GM23338 (cell line): ENCODE data around the gene MAP3K4. TPM values are rescaled to one million over a fixed set of nuclear protein-coding genes. Genes with fewer than 3 reads are reported as not detected.

Source experiments
- ATAC-seq: fragments of 200-7000 bp; cut with Tn5 transposase; 3 replicates; pipeline ENCODE4 v1.9.1; 2020
- DNase-seq: peaks from one replicate; pipeline ENCODE4 v3.0.0-alpha.2; 2015; ENCODE audit warnings: low spot score
- H2AFZ ChIP-seq: fragments of 200-600 bp; sonication (generic); 2 replicates; pipeline ENCODE4 v1.8.0; 2016; ENCODE audit warnings: antibody characterized with exemption, mild to moderate bottlenecking, moderate library complexity
- H3F3A ChIP-seq: fragments of 200-600 bp; sonication (generic); replicated peaks from 2 replicates; pipeline ENCODE4 v1.8.0; 2017; ENCODE audit warnings: antibody characterized with exemption, mixed run types, low read depth
- H3K27ac ChIP-seq: fragments of 200-600 bp; sonication (generic); 2 replicates; pipeline ENCODE4 v1.6.1; 2016; ENCODE audit warnings: low read depth
- H3K27me3 ChIP-seq: fragments of 200-600 bp; sonication (generic); 2 replicates; pipeline ENCODE4 v1.8.0; 2016; ENCODE audit warnings: mild to moderate bottlenecking, mixed run types, moderate library complexity; ENCODE audit not compliant: insufficient read depth
- H3K36me3 ChIP-seq: fragments of 200-600 bp; sonication (generic); 2 replicates; pipeline ENCODE4 v1.8.0; 2016; ENCODE audit warnings: mild to moderate bottlenecking; ENCODE audit not compliant: insufficient read depth
- H3K4me1 ChIP-seq: fragments of 200-600 bp; sonication (generic); 2 replicates; pipeline ENCODE4 v1.8.0; 2016; ENCODE audit warnings: mild to moderate bottlenecking, moderate library complexity; ENCODE audit not compliant: insufficient read depth
- H3K4me2 ChIP-seq: fragments of 200-600 bp; sonication (generic); 2 replicates; pipeline ENCODE4 v1.7.1; 2017; ENCODE audit warnings: mixed run types
- H3K4me3 ChIP-seq: fragments of 200-600 bp; sonication (generic); 2 replicates; pipeline ENCODE4 v1.6.1; 2016; ENCODE audit warnings: mixed run types
- H3K79me2 ChIP-seq: fragments of 200-600 bp; sonication (generic); replicated peaks from 2 replicates; pipeline ENCODE4 v1.8.0; 2017; ENCODE audit warnings: mild to moderate bottlenecking; ENCODE audit not compliant: insufficient read depth
- H3K9me2 ChIP-seq: fragments of 200-600 bp; sonication (generic); 2 replicates; pipeline ENCODE4 v1.8.0; 2017; ENCODE audit not compliant: insufficient read depth
- H4K20me1 ChIP-seq: fragments of 200-600 bp; sonication (generic); replicated peaks from 2 replicates; pipeline ENCODE4 v1.8.0; 2017; ENCODE audit warnings: mild to moderate bottlenecking; ENCODE audit not compliant: insufficient read depth
- H3K27ac Mint-ChIP-seq: 2 replicates; pipeline ENCODE4 v1.8.0; 2020; ENCODE audit warnings: inconsistent platforms, mild to moderate bottlenecking, moderate library complexity, mixed read lengths
- H3K27me3 Mint-ChIP-seq: 3 replicates; pipeline ENCODE4 v1.8.0; 2022; ENCODE audit warnings: low read depth, mild to moderate bottlenecking, moderate library complexity, mixed read lengths, inconsistent platforms; ENCODE audit not compliant: insufficient read depth, poor library complexity
- H3K36me3 Mint-ChIP-seq: 3 replicates; pipeline ENCODE4 v1.8.0; 2021; ENCODE audit warnings: low read depth, mild to moderate bottlenecking, inconsistent platforms, moderate library complexity, mixed read lengths
- H3K4me1 Mint-ChIP-seq: 3 replicates; pipeline ENCODE4 v1.8.0; 2020; ENCODE audit warnings: mild to moderate bottlenecking, inconsistent platforms, mixed read lengths
- H3K4me3 Mint-ChIP-seq: 3 replicates; pipeline ENCODE4 v1.8.0; 2021; ENCODE audit warnings: moderate library complexity, mild to moderate bottlenecking, inconsistent platforms, mixed read lengths
- H3K9me3 Mint-ChIP-seq: 3 replicates; pipeline ENCODE4 v1.8.0; 2020; ENCODE audit warnings: moderate library complexity, mild to moderate bottlenecking, inconsistent platforms, mixed read lengths
- CREB1 ChIP-seq: fragments of 250-450 bp; sonication (Bioruptor Pico); IDR thresholded peaks from 2 replicates; pipeline ENCODE4 v1.5.0; 2020; ENCODE audit warnings: low read depth, mild to moderate bottlenecking, moderate library complexity
- CTCF ChIP-seq, 2 experiments: fragments of 200-600 bp in 1 of 2; sonication (generic) in 1 of 2; conservative IDR thresholded peaks; 2 replicates each; pipeline versions ENCODE4 v1.5.1 to v1.6.1; 2016 to 2017; ENCODE audit warnings: antibody characterized with exemption in 2 of 2, low read depth in 2 of 2, mild to moderate bottlenecking in 2 of 2, moderate library complexity in 1 of 2
- ETS1 ChIP-seq: IDR thresholded peaks from 2 replicates; pipeline ENCODE4 v1.6.1; 2016; ENCODE audit warnings: antibody characterized with exemption
- JUNB ChIP-seq: IDR thresholded peaks from one replicate; pipeline ENCODE4 v1.6.1; 2016; ENCODE audit warnings: antibody characterized with exemption; ENCODE audit not compliant: unreplicated experiment
- POLR2AphosphoS5 ChIP-seq: IDR thresholded peaks from 2 replicates; pipeline ENCODE4 v1.6.1; 2016; ENCODE audit warnings: antibody characterized with exemption, low read depth
- REST ChIP-seq: IDR thresholded peaks from one replicate; pipeline ENCODE4 v1.6.1; 2018; ENCODE audit warnings: antibody characterized with exemption; ENCODE audit not compliant: unreplicated experiment
- STAT1 ChIP-seq: IDR thresholded peaks from one replicate; pipeline ENCODE4 v1.6.1; 2016; ENCODE audit warnings: antibody characterized with exemption; ENCODE audit not compliant: unreplicated experiment
- ZNF331 ChIP-seq: fragments of 250-450 bp; sonication (Bioruptor Pico); IDR thresholded peaks from 2 replicates; pipeline ENCODE4 v1.5.0; 2020; ENCODE audit warnings: low read depth, mild to moderate bottlenecking, moderate library complexity
- ZNF462 ChIP-seq: fragments of 250-450 bp; sonication (Bioruptor Pico); IDR thresholded peaks from 2 replicates; pipeline ENCODE4 v1.5.0; 2020; ENCODE audit warnings: mild to moderate bottlenecking, moderate library complexity
- polyA plus RNA-seq: library from polyadenylated mRNA; unstranded; fragments of >200 nt; fragmentation: Nextera tagmentation; extraction: Ambion mirVana; gene quantifications from 2 replicates; pipeline ENCODE4 v1.2.1, GENCODE V29; 2016
- total RNA-seq: library from RNA; depleted of rRNA; stranded (reverse); fragments of >200 nt; shearing (Covaris generic); gene quantifications from 2 replicates; pipeline ENCODE4 v1.2.3, GENCODE V29; 2014

MAP3K4 gene
- total and polyA plus RNA-seq, 2 experiments from 2014 or later, result 44.4 to 48.8 TPM

GRCh38 chr6:160949531-160949930, 42.0 kb upstream of the MAP3K4 start (continued):
- TF ChIP-seq ETS1 (no peak), POLR2AphosphoS5 (no peak), ZNF331 (CRISPR knock-in tag) (no peak), CTCF (conservative IDR thresholded peaks at IDR 0.05; ENCODE audit: low read depth in 2 of 2) (no peak), CREB1 (CRISPR knock-in tag) (no peak), REST (no peak), STAT1 (no peak)

- H3K4me1 Mint-ChIP-seq, result peaks cover 10% of the 10 kb centered on the region
- ATAC-seq (no peak), DNase-seq (no peak)
- no peaks in the 10 kb centered on the region for H3K27me3 ChIP-seq
- 0 out of 2 replicates have a peak overlapping the region, but pooled peaks have one; percentile 3 for H3K27ac Mint-ChIP-seq
- H3K36me3 Mint-ChIP-seq, result no peaks in the 10 kb centered on the region
- H4K20me1 ChIP-seq, result no peaks in the 10 kb centered on the region
- H3K9me2 ChIP-seq, result no peaks in the 10 kb centered on the region
- no peaks in the 10 kb centered on the region for H3K36me3 ChIP-seq
- no peaks in the 10 kb centered on the region for H3F3A ChIP-seq
- H3K4me1 ChIP-seq, result 0 out of 2 replicates have a peak, but pooled peaks cover 8% of the 10 kb centered on the region
- H3K4me2 ChIP-seq, result no peak overlapping the region
- no peak overlapping the region for H3K27ac ChIP-seq
- H3K4me3 ChIP-seq, result no peak overlapping the region
- no peak overlapping the region for H3K4me3 Mint-ChIP-seq
- H3K9me3 Mint-ChIP-seq, result no peaks in the 10 kb centered on the region
- H3K27me3 Mint-ChIP-seq, result no peaks in the 10 kb centered on the region
- no peaks in the 10 kb centered on the region for H3K79me2 ChIP-seq
- no peak overlapping the region for H2AFZ ChIP-seq
- no peak for TF ChIP-seq CREB1 (CRISPR knock-in tag)
- no peak for TF ChIP-seq ZNF331 (CRISPR knock-in tag)
- TF ChIP-seq ZNF462, result no peak
- no peak for TF ChIP-seq STAT1
- TF ChIP-seq POLR2AphosphoS5, result no peak
- no peak for TF ChIP-seq JUNB
- no peak for TF ChIP-seq ETS1
Observed at GRCh38 chr6:160950507-160950906, 41.1 kb upstream of the MAP3K4 start.
